ENCODE data around the gene PIGW. TPM values are rescaled to one million over a fixed set of nuclear protein-coding genes. Genes with fewer than 3 reads are reported as not detected.

Gene PIGW
- total RNA-seq, 4 donors from 2014 or later, result 6.9 to 11.0 (median 9.0) TPM

- no peak overlapping the region for H3K4me3 ChIP-seq
- H3K4me1 ChIP-seq, result no peaks in the 10 kb centered on the region
- no peak for DNase-seq
- H3K27ac ChIP-seq, result no peak overlapping the region
- 84 to 85% methylated on average over 1 to 4 of the region's 4 CpGs for WGBS, 2 donors
- peaks cover 0 to 93% (median 10%) of the 10 kb centered on the region in 3 donors for H3K36me3 ChIP-seq
- intact Hi-C loops (cut with DNase I), result no loop called here
- H3K9me3 ChIP-seq, result no peaks in the 10 kb centered on the region
- H3K27me3 ChIP-seq, result no peaks in the 10 kb centered on the region
- TF ChIP-seq POLR2A (IDR thresholded peaks at IDR 0.05) (no peak), CTCF (IDR thresholded peaks at IDR 0.05) (no peak)
Measured at GRCh38 chr17:36515837-36516236, 18.9 kb upstream of the PIGW start.

GRCh38 chr17:36523113-36523512 lies 11.7 kb upstream of the PIGW start:
- Histone ChIP-seq H3K27ac (no peak overlapping the region), H3K4me1 (no peaks in the 10 kb centered on the region), H3K9me3 (no peaks in the 10 kb centered on the region), H3K27me3 (no peaks in the 10 kb centered on the region), H3K36me3 (peaks cover 11 to 96% (median 15%) of the 10 kb centered on the region in 3 donors), H3K4me3 (no peak overlapping the region)
- intact Hi-C loops (cut with DNase I), result no loop called here
- WGBS, 2 donors, result 73 to 94% methylated on average over 2 of the region's 2 CpGs
- no peak for DNase-seq
- no peak for TF ChIP-seq CTCF (IDR thresholded peaks at IDR 0.05)
- no peak for TF ChIP-seq POLR2A (IDR thresholded peaks at IDR 0.05)

GRCh38 chr17:36524428-36524876 lies 10.3 kb upstream of the PIGW start:
- Histone ChIP-seq H3K27ac (no peak overlapping the region), H3K4me1 (no peaks in the 10 kb centered on the region), H3K27me3 (no peaks in the 10 kb centered on the region), H3K9me3 (no peaks in the 10 kb centered on the region), H3K4me3 (no peak overlapping the region), H3K36me3 (peaks cover 11 to 100% (median 15%) of the 10 kb centered on the region in 3 donors)
- WGBS, 2 donors, result 73 to 84% methylated on average over 4 of the region's 4 CpGs
- no peak for DNase-seq
- intact Hi-C loops (cut with DNase I), result no loop called here
- TF ChIP-seq CTCF (IDR thresholded peaks at IDR 0.05) (peak in 1 of 6 experiments; percentile 7), POLR2A (IDR thresholded peaks at IDR 0.05) (no peak)

GRCh38 chr17:36525113-36525512 lies 9.7 kb upstream of the PIGW start:
- peaks cover 11 to 100% (median 15%) of the 10 kb centered on the region in 3 donors for H3K36me3 ChIP-seq
- no peak overlapping the region for H3K27ac ChIP-seq
- no peaks in the 10 kb centered on the region for H3K9me3 ChIP-seq
- intact Hi-C loops (cut with DNase I), result no loop called here
- TF ChIP-seq CTCF (IDR thresholded peaks at IDR 0.05) (no peak), POLR2A (IDR thresholded peaks at IDR 0.05) (no peak)
- WGBS, 2 donors, result 88% methylated on average over 2 of the region's 2 CpGs; no CpG with 5 or more reads in 1 of the 2 donors
- DNase-seq, result no peak
- H3K4me1 ChIP-seq, result no peaks in the 10 kb centered on the region
- H3K4me3 ChIP-seq, result no peak overlapping the region
- H3K27me3 ChIP-seq, result no peaks in the 10 kb centered on the region

DNA sequence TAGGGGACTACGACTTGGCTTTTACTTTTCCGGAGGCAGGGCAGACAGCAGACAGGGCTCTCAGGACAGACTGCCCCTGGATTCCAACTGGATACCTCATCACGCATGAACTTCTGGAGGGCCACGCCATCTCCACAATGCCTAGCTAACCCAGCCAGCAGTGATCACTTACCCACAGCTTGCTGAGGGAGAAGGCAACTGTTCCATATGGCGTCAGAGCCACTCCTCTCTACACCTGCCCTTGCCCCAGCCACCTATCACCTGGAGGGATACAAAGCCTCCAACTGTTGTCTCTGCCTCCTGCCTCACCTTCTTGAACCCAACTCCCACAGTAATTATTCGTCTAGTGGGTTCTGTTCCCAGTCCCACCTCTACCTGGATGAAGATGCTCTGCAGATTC lies 8.9 kb upstream of the PIGW start:
- Histone ChIP-seq H3K27me3 (no peaks in the 10 kb centered on the region), H3K4me3 (no peak overlapping the region), H3K9me3 (no peaks in the 10 kb centered on the region), H3K27ac (no peak overlapping the region), H3K4me1 (no peaks in the 10 kb centered on the region), H3K36me3 (peaks cover 11 to 100% (median 15%) of the 10 kb centered on the region in 3 donors)
- TF ChIP-seq CTCF (IDR thresholded peaks at IDR 0.05) (no peak), POLR2A (IDR thresholded peaks at IDR 0.05) (no peak)
- intact Hi-C loops (cut with DNase I), result no loop called here
- no peak for DNase-seq
- 87 to 92% methylated on average over 6 of the region's 6 CpGs for WGBS, 2 donors
